DOHH2 (cell line): ENCODE measurements around the gene ZNF565.

Experiments used
- EZH2phosphoT487 ChIP-seq: fragments of 200-600 bp; sonication (generic); IDR thresholded peaks from 2 replicates; pipeline ENCODE4 v1.6.1; 2017; ENCODE audit warnings: borderline replicate concordance, mild to moderate bottlenecking, antibody characterized with exemption, low read length, moderate library complexity, mixed read lengths
- TF ChIP-seq, protein P1 (sequence below): fragments of 200-600 bp; sonication (generic); IDR thresholded peaks from one replicate; pipeline ENCODE4 v1.5.1; 2014; ENCODE audit warnings: antibody characterized with exemption, mild to moderate bottlenecking, low read depth, low read length; ENCODE audit not compliant: poor library complexity, severe bottlenecking

DNA sequence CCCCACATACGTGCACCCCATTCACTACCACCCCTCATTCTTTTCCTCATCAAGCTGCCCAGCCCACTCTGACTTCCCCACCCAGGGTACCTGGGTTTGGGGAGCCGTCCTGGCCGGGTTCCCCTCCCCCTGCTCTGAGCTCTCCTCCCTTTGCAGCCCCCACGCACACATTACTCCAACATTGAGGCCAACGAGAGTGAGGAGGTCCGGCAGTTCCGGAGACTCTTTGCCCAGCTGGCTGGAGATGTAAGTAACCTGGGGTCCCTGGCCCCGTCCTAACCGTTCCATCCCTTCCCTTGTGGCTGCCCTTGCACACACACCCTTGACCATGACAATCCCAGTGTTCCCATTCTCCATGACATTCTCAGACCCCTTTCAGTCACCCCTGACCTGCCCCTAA is 72.0 kb downstream of the ZNF565 start:
- TF ChIP-seq, protein P1, sequence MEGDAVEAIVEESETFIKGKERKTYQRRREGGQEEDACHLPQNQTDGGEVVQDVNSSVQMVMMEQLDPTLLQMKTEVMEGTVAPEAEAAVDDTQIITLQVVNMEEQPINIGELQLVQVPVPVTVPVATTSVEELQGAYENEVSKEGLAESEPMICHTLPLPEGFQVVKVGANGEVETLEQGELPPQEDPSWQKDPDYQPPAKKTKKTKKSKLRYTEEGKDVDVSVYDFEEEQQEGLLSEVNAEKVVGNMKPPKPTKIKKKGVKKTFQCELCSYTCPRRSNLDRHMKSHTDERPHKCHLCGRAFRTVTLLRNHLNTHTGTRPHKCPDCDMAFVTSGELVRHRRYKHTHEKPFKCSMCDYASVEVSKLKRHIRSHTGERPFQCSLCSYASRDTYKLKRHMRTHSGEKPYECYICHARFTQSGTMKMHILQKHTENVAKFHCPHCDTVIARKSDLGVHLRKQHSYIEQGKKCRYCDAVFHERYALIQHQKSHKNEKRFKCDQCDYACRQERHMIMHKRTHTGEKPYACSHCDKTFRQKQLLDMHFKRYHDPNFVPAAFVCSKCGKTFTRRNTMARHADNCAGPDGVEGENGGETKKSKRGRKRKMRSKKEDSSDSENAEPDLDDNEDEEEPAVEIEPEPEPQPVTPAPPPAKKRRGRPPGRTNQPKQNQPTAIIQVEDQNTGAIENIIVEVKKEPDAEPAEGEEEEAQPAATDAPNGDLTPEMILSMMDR: no peak
- no peak for TF ChIP-seq EZH2phosphoT487
